Uterus (tissue), 2 donors: ENCODE data around the gene SYN1.

Source experiments
- CTCF ChIP-seq, 4 experiments: fragments of 200-600 bp in 2 of 4; fragments of 450-650 bp in 2 of 4; sonication (generic) in 2 of 4; IDR thresholded peaks; one replicate each; pipeline ENCODE4 v1.5.1; 2016 to 2019; ENCODE audit warnings: antibody characterized with exemption in 4 of 4, mild to moderate bottlenecking in 2 of 4, moderate library complexity in 1 of 4
- POLR2A ChIP-seq, 2 donors: fragments of 450-650 bp; IDR thresholded peaks; one replicate each; pipeline ENCODE4 v1.6.1; 2016; ENCODE audit warnings: antibody characterized with exemption in 2 of 2, mild to moderate bottlenecking in 1 of 2, moderate library complexity in 1 of 2

GRCh38 chrX:47614618-47615017, 5.0 kb downstream of the SYN1 start:
- TF ChIP-seq CTCF (IDR thresholded peaks at IDR 0.05) (no peak), POLR2A (IDR thresholded peaks at IDR 0.05) (no peak)
